ENCODE data around the gene CDKN2B-AS1. TPM values are rescaled to one million over a fixed set of nuclear protein-coding genes. Genes with fewer than 3 reads are reported as not detected.

Gene CDKN2B-AS1
- total RNA-seq, 1 donor from 2014 or later: 0.53 TPM

DNA sequence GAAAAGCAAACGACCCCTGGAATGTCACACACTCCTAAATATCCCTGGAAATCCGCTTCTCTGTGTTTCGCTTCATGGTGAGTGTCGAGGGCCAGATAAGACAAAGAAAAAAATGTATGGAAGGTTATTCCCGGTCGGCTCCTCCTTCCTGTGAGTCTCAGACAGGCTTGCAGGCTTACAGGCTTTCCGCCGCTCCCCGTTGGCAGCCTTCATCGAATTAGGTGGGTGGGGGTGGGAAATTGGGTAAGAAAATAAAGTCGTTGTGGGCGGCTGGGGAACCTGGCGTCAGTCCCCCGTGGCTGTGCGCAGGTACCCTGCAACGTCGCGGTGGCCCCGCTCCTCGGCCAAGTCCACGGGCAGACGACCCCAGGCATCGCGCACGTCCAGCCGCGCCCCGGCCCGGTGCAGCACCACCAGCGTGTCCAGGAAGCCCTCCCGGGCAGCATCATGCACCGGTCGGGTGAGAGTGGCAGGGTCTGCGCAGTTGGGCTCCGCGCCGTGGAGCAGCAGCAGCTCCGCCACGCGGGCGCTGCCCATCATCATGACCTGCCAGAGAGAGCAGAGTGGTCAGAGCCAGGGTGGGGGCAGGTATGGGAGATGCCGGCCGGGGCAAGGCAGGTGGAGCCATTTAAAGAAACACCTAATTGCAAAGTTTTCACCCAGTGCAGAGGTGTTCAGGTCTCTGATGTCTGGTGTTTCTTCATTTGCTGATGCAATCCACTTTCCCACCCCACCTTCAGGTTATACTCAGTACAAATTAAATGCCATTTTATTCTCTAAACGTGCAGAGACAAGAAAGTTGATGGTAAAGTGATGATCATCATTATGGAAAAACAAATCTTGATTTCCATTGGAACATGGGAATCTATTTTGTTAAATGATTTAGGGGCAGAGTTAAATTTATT is 11.4 kb downstream of the CDKN2B-AS1 start:
- FAIRE-seq (no peak), DNase-seq (ENCODE audit: low read depth) (no peak)
- H3K4me3 ChIP-seq (ENCODE audit: low read depth, low read length): peak overlapping the region; percentile 97

DNA sequence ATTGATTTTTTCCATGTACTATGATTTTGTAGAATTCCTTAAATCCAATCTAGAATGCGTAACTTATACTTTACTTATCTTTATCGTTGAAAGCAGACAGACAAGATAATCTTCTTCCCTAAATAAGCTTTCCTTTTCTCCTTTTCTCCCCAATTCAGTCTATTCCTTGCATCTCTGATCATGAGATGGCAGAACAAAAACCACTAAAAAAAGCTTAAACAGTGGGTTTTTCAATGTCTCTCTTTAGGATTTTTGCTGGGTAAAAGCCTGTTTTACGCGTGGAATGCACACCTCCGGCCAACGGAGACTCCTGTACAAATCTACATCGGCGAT is 13.8 kb downstream of the CDKN2B-AS1 start:
- Histone ChIP-seq H3K27me3 (ENCODE audit: control insufficient read depth, insufficient read depth, low read length) (no peaks in the 10 kb centered on the region), H3K36me3 (ENCODE audit: control insufficient read depth, insufficient read depth, low read length) (peaks cover 3% of the 10 kb centered on the region), H3K4me3 (ENCODE audit: low read depth, low read length) (peak overlapping the region; percentile 97)
- FAIRE-seq (no peak), DNase-seq (ENCODE audit: low read depth) (no peak)
- TF ChIP-seq, protein P1, sequence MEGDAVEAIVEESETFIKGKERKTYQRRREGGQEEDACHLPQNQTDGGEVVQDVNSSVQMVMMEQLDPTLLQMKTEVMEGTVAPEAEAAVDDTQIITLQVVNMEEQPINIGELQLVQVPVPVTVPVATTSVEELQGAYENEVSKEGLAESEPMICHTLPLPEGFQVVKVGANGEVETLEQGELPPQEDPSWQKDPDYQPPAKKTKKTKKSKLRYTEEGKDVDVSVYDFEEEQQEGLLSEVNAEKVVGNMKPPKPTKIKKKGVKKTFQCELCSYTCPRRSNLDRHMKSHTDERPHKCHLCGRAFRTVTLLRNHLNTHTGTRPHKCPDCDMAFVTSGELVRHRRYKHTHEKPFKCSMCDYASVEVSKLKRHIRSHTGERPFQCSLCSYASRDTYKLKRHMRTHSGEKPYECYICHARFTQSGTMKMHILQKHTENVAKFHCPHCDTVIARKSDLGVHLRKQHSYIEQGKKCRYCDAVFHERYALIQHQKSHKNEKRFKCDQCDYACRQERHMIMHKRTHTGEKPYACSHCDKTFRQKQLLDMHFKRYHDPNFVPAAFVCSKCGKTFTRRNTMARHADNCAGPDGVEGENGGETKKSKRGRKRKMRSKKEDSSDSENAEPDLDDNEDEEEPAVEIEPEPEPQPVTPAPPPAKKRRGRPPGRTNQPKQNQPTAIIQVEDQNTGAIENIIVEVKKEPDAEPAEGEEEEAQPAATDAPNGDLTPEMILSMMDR (IDR thresholded peaks at IDR 0.05; ENCODE audit: insufficient read depth, low read length, severe bottlenecking): no peak

More for the DNA sequence above, 11.4 kb downstream of the CDKN2B-AS1 start:
- H3K36me3 ChIP-seq (ENCODE audit: control insufficient read depth, insufficient read depth, low read length): peaks cover 3% of the 10 kb centered on the region
- no peaks in the 10 kb centered on the region for H3K27me3 ChIP-seq (ENCODE audit: control insufficient read depth, insufficient read depth, low read length)
- TF ChIP-seq, protein P1 (IDR thresholded peaks at IDR 0.05; ENCODE audit: insufficient read depth, low read length, severe bottlenecking): no peak

DNA sequence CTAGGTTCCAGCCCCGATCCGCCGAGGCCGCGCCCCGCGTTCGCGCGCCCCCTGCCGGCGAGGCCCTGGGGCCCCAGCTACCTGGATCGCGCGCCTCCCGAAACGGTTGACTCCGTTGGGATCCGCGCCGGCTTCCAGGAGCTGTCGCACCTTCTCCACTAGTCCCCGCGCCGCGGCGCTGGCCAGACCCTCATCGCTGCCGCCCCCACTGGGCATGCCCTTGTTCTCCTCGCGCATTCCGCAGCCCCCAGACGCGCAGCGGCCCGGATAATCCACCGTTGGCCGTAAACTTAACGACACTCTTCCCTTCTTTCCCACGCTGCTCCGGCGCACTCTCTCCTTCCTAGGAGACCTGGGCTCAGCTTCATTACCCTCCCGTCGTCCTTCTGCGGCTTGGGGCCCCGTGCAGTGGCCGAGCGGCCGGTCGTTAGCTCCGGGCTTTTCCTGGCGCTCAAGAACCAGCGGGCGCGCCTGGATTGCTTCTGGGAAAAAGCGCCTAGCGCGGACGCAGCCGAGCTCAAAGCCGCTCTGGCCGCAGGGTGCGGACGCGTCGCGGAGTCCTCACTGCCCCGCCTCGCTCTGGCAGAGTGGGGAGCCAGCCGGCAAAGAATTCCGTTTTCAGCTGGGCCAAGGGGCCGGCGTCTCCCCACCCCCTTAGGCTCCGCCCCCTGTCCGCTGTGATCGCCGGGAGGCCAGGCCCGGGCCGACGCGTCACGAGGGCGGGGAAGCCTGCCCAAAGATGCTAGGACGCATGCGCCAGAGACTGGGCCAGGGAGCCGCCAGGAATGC is 14.3 kb downstream of the CDKN2B-AS1 start, which contains the start of gene CDKN2B:
Gene CDKN2B, minus strand, starts transcription at position 589 of the 789 bp plus-strand sequence. Its CDS starts 352 bp downstream, at position 237.
- TF ChIP-seq, protein P1 (IDR thresholded peaks at IDR 0.05; ENCODE audit: insufficient read depth, low read length, severe bottlenecking): peak; percentile 98
- H3K4me3 ChIP-seq (ENCODE audit: low read depth, low read length): peak within 1 kb of the TSS; percentile 97
- peaks cover 3% of the 10 kb centered on the region for H3K36me3 ChIP-seq (ENCODE audit: control insufficient read depth, insufficient read depth, low read length)
- DNase-seq (ENCODE audit: low read depth) (peak; percentile 87), FAIRE-seq (no peak)
- no peaks in the 10 kb centered on the region for H3K27me3 ChIP-seq (ENCODE audit: control insufficient read depth, insufficient read depth, low read length)

DNA sequence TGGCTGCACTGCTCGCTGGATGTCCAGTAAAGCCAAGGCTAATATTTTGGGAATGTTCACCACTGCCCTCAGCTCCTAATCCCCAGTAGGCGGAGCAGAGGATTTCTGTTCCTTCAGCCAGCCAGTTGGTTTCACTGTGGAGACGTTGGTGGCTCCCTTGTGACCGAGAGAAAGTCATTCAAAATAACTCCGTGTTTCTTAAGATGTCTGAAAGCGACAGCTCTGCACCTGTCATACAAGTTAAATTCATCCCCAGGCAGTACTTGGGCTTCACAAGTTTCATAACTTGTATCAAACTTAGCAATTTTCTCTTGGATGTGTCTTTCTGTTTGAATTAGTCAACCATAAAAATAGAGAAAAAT is 14.9 kb downstream of the CDKN2B-AS1 start:
- peaks cover 3% of the 10 kb centered on the region for H3K36me3 ChIP-seq (ENCODE audit: control insufficient read depth, insufficient read depth, low read length)
- DNase-seq (ENCODE audit: low read depth): no peak
- H3K4me3 ChIP-seq (ENCODE audit: low read depth, low read length): peak overlapping the region; percentile 97
- no peak for FAIRE-seq
- H3K27me3 ChIP-seq (ENCODE audit: control insufficient read depth, insufficient read depth, low read length): no peaks in the 10 kb centered on the region
- TF ChIP-seq, protein P1 (IDR thresholded peaks at IDR 0.05; ENCODE audit: insufficient read depth, low read length, severe bottlenecking): no peak

DNA sequence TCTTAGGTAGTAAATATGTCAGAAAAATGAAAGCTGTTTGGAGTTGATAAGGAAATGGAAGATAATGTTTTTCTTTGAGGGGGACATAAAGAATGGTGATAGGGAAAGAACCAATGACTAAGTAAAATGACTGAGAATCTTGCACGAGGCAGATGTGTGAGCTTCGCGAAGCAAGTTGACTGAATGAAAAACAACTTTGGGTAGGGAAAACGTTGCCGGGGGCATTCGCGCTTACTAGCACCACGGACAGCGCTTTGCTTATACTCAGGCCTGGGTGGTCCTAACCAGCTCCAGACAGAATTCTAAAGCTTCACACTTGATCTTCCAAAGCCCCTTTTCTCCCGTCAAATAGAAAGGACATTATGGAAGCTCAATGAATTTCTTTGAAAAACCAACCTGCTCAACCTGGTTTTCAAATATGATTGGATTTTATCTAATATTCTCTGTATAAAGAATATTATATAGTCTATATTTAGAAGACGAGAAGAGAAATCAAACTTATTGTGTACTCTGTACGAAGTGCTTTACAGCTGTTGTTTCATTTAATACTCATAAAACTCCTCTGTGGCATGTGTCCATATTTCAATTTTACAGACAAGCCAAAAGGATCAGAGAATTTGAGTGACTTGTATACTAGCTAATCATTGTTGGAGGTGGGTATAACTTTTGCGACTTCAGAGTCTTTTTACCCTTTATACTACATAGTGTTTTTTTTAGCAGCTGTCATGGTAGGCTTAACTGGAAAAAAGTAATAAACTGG is 16.5 kb downstream of the CDKN2B-AS1 start:
- H3K36me3 ChIP-seq (ENCODE audit: control insufficient read depth, insufficient read depth, low read length): no peaks in the 10 kb centered on the region
- TF ChIP-seq, protein P1 (IDR thresholded peaks at IDR 0.05; ENCODE audit: insufficient read depth, low read length, severe bottlenecking): no peak
- DNase-seq (ENCODE audit: low read depth) (no peak), FAIRE-seq (no peak)
- H3K27me3 ChIP-seq (ENCODE audit: control insufficient read depth, insufficient read depth, low read length): no peaks in the 10 kb centered on the region
- H3K4me3 ChIP-seq (ENCODE audit: low read depth, low read length): no peak overlapping the region
